Measurements from ENCODE around the gene CHRM5.

DNA sequence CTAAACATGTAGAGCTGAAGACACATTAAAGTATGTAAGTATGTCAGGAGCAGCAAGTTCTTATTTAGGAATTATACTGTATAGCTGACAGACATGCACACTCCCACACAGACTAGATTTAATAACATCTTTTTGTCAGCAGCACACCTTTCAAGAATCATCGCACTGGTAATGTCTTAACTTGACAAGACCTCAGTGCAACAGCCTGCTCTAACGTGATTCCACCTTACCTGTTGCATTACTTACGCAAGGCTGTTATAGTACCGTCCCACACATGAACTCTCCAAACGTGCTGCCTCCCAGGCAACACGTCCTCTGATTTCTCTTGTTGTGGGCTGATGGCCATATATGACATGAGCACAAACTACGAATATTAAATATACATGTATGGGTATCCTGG is 11.9 kb downstream of the CHRM5 start:
- TF ChIP-seq, protein P1, sequence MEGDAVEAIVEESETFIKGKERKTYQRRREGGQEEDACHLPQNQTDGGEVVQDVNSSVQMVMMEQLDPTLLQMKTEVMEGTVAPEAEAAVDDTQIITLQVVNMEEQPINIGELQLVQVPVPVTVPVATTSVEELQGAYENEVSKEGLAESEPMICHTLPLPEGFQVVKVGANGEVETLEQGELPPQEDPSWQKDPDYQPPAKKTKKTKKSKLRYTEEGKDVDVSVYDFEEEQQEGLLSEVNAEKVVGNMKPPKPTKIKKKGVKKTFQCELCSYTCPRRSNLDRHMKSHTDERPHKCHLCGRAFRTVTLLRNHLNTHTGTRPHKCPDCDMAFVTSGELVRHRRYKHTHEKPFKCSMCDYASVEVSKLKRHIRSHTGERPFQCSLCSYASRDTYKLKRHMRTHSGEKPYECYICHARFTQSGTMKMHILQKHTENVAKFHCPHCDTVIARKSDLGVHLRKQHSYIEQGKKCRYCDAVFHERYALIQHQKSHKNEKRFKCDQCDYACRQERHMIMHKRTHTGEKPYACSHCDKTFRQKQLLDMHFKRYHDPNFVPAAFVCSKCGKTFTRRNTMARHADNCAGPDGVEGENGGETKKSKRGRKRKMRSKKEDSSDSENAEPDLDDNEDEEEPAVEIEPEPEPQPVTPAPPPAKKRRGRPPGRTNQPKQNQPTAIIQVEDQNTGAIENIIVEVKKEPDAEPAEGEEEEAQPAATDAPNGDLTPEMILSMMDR (IDR thresholded peaks at IDR 0.05; ENCODE audit: low read length), result no peak
- no peak for TF ChIP-seq EZH2 (optimal IDR thresholded peaks at IDR 0.05; ENCODE audit: low read depth, low read length)

All from MM.1S (cell line).